HG02885 (cell line): Measurements from ENCODE around the gene YTHDF2.
"Not testable (repeated sequence)": the region's sequence is repeated elsewhere in the genome, so short reads cannot be mapped to it uniquely, and the experiment has no call there.

ENCODE experiments used
- ATAC-seq: cut with Tn5 transposase; IDR thresholded peaks from one replicate; pipeline ENCODE4 v1.9.1; 2021; ENCODE audit warnings: mild to moderate bottlenecking; ENCODE audit not compliant: unreplicated experiment, poor library complexity

Gene YTHDF2

GRCh38 chr1:28736450-28737306, at the start of gene YTHDF2:
TSS of gene YTHDF2 (plus strand) at chr1:28736940. CDS start at chr1:28737121, 181 bp downstream.
- peak; percentile 91 for ATAC-seq

- not testable (repeated sequence) for ATAC-seq
Observed at GRCh38 chr1:28691627-28692026, 45.1 kb upstream of the YTHDF2 start.

DNA sequence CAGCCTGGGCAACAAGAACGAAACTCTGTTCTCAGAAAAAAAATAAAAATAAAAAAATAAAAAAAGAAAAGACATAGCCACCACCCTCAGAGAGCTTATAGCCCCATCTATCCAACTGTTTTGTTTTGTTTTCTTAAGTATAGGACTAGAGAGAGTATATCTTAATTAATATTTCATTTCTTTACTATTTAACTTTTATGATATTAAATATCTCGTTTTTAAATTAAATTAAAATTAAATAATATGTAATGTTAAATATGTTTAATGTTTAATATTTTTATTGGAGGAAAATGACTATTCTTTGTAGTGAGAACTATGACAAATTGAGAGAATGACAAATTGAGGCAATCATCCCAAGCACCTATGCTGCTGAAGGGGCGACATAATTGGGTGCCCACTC, 33.1 kb upstream of the YTHDF2 start:
- no peak for ATAC-seq

DNA sequence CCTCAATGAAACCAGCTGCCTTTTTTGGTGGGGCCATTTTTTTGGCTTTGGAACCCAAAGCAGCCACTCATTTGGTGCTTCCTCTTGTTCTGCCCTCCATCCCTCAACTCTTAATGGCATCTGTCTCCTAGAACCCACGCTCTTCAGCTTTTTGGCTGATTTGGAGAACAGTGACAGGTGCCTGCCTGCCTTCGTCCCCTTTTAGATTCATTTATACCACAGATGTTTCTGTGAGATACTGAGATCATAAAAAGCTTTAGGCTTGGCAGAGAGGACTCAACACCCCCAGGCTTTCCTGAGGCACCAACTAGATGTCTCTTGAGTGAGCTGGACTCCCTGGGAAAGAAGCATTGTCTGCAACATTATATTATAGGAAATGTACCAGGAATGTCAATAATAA, 20.4 kb upstream of the YTHDF2 start:
- no peak for ATAC-seq

DNA sequence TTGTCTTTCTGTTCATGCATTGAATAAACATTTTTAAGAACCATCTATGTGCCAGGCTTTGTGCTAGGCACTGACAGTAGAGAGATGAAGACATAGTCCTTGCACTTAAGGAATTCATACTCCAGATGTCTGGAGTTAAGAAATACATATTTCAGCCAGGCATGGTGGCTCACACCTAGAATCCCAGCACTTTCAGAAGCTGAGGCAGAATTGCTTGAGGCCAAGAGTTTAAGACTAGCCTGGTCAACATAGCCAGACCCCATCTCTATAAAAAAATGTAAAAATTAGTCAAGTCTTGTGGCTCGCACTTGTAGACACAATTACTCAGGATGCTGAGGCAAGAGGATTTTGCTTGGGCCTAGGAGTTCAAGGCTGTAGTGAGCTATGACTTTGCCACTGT, 18.6 kb upstream of the YTHDF2 start:
- no peak for ATAC-seq

- ATAC-seq = no peak
Observed at GRCh38 chr1:28718586-28719331, 18.0 kb upstream of the YTHDF2 start.

DNA sequence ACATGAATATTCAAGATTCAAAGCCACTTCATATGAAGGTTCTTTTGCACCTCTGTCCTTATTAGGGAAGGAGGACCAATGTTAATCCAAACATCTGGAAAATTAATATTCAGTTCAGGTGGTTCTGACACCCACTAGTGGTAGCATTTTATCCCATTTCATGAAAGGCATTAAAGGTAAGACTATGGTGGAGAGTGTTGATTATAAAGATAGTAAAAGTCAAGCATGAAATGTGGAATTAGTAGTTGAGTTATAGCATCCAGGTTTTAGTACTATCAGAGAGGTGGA, 17.5 kb upstream of the YTHDF2 start:
- no peak for ATAC-seq

GRCh38 chr1:28720376-28720775, 16.4 kb upstream of the YTHDF2 start:
- no peak for ATAC-seq

- ATAC-seq = not testable (repeated sequence)
Observed at GRCh38 chr1:28721927-28722326, 14.8 kb upstream of the YTHDF2 start.

GRCh38 chr1:28725365-28725764, 11.4 kb upstream of the YTHDF2 start:
- not testable (repeated sequence) for ATAC-seq

DNA sequence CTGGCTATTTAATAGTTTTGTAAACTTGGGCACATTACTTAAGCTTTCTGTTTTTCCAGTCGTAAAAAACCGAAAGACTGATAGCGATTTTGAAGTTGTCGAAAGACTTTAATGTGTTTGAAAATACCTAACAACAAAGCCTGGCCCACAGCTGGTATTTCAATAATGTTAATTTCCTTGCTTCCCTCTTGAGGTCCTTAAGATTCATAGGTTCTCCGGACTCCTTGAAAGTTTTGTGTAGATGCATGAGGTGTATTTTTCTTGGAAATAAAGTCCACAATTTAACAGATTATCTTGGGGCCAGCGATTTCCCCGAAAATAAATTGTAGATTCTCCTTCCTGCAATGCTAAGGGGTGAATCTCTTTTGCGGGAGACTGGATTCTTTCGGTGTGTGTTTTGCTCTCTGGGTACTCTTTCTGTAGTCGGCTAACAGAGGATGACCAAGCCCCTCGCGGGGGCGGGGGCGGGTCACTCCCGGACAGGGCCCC, 735 bp upstream of the YTHDF2 start:
- no peak for ATAC-seq

GRCh38 chr1:28737307-28738132, 780 bp downstream of the YTHDF2 start:
- ATAC-seq = peak; percentile 7

GRCh38 chr1:28740118-28740517, 3.4 kb downstream of the YTHDF2 start:
- ATAC-seq = no peak

- no peak for ATAC-seq
Observed at GRCh38 chr1:28744184-28744583, 7.4 kb downstream of the YTHDF2 start.

DNA sequence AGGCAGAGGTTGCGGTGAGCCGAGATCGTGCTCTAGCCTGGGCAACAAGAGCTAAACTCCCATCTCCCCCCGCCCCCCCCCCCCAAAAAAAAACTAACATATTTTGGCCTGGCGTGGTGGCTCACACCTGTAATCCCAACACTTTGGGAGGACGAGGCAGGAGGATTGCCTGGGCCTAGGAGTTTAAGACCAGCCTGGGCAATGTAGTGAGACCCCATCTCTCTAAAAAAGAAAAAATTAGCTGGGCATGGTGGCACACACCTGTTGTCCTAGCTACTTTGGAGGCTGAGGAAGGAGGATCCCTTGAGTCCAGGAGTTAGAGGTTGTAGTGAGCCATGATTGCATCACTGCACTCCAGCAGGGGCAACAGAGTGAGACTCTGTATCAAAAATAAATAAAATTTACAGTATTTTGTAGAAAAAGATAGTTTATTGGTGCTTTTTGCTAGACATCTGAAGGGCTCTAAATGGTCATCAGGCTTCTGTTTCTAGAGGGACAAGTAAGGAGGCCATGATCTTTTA, 9.0 kb downstream of the YTHDF2 start:
- no peak for ATAC-seq

- ATAC-seq = no peak
Observed at GRCh38 chr1:28750330-28750729, 13.6 kb downstream of the YTHDF2 start.

DNA sequence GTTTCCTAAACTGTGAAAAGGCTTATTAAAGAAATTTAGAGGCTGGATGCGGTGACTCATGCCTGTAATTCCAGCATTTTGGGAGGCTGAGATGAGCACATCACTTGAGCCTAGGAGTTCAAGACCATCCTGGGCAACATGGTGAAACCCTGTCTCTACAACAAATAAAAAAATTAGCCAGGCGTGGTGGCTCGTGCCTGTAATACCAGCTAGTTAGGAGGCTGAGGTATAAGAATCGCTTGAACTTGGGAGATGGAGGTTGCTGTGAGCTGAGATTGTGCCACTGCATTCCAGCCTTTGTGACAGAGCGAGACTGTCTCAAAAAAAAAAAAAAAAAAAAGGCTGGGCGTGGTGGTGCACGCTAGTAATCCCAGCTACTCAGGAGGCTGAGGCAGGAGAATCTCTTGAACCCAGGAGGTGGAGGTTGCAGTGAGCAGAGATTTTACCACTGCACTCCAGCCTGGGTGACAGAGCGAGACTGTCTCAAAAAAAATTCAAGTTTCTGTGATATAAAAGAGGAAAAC, 14.1 kb downstream of the YTHDF2 start:
- ATAC-seq = not testable (repeated sequence)

DNA sequence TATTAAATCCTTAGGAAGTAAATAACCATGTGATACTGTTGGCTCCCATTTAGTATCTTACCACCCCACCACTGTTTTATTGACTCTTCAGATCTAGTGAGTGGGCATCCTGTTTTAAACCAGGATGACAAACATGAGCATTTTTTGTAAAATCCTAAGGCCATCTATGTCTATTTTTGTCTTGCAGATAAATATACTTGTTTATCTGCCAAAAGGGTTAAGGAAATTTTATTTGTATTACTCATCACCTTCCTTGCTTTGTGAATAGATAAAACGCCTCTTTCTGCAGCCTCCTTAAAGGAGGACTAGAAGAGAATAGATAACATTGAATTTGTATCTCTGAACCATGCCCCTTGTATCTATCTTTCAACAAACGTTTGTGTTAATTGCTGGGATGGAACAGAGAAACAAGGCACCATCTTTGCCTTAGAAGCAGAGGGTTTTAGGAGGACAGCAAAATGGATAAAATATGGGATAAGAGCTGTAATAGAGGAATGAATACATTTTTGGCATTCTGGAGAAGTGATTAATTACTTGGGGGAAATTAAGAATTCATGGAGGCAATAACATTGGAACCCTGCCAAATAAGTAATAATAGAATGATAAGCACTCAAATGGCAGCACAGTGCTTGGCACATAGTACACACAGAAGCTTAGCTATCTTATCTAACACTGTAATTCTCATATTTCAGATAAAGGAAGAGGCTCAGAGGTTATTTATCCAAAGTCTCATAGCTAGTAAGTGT, 14.7 kb downstream of the YTHDF2 start:
- ATAC-seq = no peak

GRCh38 chr1:28755701-28756100, 19.0 kb downstream of the YTHDF2 start:
- no peak for ATAC-seq

- ATAC-seq = no peak
Observed at GRCh38 chr1:28756846-28757245, 20.1 kb downstream of the YTHDF2 start.
